ENCODE data around the gene PRRX2. TPM values are rescaled to one million over a fixed set of nuclear protein-coding genes. Genes with fewer than 3 reads are reported as not detected.

The PRRX2 gene
- total RNA-seq, 4 donors from 2014 or later = 2.9 to 10.6 (median 8.1) TPM

GRCh38 chr9:129726322-129727160, 61.1 kb downstream of the PRRX2 start:
- peak; percentile 45 to 48 for DNase-seq
- Histone ChIP-seq H3K4me3 (replicated peaks in 1 of 3) (no peak overlapping the region), H3K27ac (peak overlapping the region in 1 of 3 donors; percentile 46), H3K4me1 (no peaks in the 10 kb centered on the region), H3K36me3 (no peaks in the 10 kb centered on the region), H3K27me3 (no peaks in the 10 kb centered on the region), H3K9me3 (no peaks in the 10 kb centered on the region)
- 19 to 24% methylated on average over 17 to 22 of the region's 23 CpGs for WGBS, 2 donors
- intact Hi-C loops (cut with DNase I) = no loop called here
- peak; percentile 44 to 79 (median 64) for TF ChIP-seq CTCF (IDR thresholded peaks at IDR 0.05)
- TF ChIP-seq POLR2A (IDR thresholded peaks at IDR 0.05) = no peak

- no peaks in the 10 kb centered on the region for H3K27me3 ChIP-seq
- intact Hi-C loops (cut with DNase I) = no loop called here
- H3K4me3 ChIP-seq (replicated peaks in 1 of 3) = no peak overlapping the region
- no peaks in the 10 kb centered on the region for H3K4me1 ChIP-seq
- no peak for TF ChIP-seq CTCF (IDR thresholded peaks at IDR 0.05)
- no peak for TF ChIP-seq POLR2A (IDR thresholded peaks at IDR 0.05)
- H3K36me3 ChIP-seq = no peaks in the 10 kb centered on the region
- H3K27ac ChIP-seq = no peak overlapping the region
- H3K9me3 ChIP-seq = no peaks in the 10 kb centered on the region
- 83 to 95% methylated on average over 7 of the region's 7 CpGs for WGBS, 2 donors
- DNase-seq = no peak
Observed at GRCh38 chr9:129728744-129729143, 63.3 kb downstream of the PRRX2 start.

- DNase-seq = no peak
Observed at GRCh38 chr9:129731477-129732085, 66.1 kb downstream of the PRRX2 start.

DNA sequence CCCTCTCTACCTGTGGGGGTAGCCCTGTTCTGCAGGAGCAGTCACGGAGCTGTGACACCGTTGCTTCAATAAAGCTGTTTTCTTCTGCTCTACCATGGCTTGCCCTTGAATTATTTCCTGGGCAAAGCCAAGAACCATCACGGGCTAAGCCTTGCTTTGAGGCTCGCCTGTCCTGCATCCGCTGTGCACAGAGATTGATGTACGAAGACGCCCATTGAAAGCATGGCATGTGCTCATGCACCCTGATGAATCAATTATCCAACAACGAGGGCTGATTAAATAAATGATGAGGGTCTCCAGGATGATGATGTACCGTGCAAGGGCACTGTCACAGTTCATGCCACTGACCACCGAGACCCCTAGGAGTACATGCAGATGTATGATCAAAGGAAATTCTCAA, 66.7 kb downstream of the PRRX2 start:
- H3K9me3 ChIP-seq = no peaks in the 10 kb centered on the region
- no peak overlapping the region for H3K27ac ChIP-seq
- DNase-seq = no peak
- no peak overlapping the region for H3K4me3 ChIP-seq (replicated peaks in 1 of 3)
- no peaks in the 10 kb centered on the region for H3K4me1 ChIP-seq
- H3K36me3 ChIP-seq = no peaks in the 10 kb centered on the region
- TF ChIP-seq CTCF (IDR thresholded peaks at IDR 0.05) (no peak), POLR2A (IDR thresholded peaks at IDR 0.05) (no peak)
- intact Hi-C loops (cut with DNase I) = loop anchor here (10.0 kb wide), 1 partner anchor 87 kb away; the partner anchor contains the start of gene ASB6
- H3K27me3 ChIP-seq = no peaks in the 10 kb centered on the region
- 74 to 79% methylated on average over 10 of the region's 10 CpGs for WGBS, 2 donors

More at GRCh38 chr9:129731477-129732085, 66.1 kb downstream of the PRRX2 start:
- intact Hi-C loops (cut with DNase I) = loop anchor here (10.0 kb wide), 1 partner anchor 87 kb away; the partner anchor contains the start of gene ASB6
- H3K27me3 ChIP-seq = no peaks in the 10 kb centered on the region
- no peaks in the 10 kb centered on the region for H3K9me3 ChIP-seq
- no peak overlapping the region for H3K4me3 ChIP-seq (replicated peaks in 1 of 3)
- no peaks in the 10 kb centered on the region for H3K36me3 ChIP-seq
- H3K4me1 ChIP-seq = no peaks in the 10 kb centered on the region
- no peak overlapping the region for H3K27ac ChIP-seq
- WGBS, 2 donors = 42 to 55% methylated on average over 6 of the region's 6 CpGs
- TF ChIP-seq CTCF (IDR thresholded peaks at IDR 0.05) = no peak
- no peak for TF ChIP-seq POLR2A (IDR thresholded peaks at IDR 0.05)
